Measurements from ENCODE around the gene GORASP1.

Gene GORASP1

DNA sequence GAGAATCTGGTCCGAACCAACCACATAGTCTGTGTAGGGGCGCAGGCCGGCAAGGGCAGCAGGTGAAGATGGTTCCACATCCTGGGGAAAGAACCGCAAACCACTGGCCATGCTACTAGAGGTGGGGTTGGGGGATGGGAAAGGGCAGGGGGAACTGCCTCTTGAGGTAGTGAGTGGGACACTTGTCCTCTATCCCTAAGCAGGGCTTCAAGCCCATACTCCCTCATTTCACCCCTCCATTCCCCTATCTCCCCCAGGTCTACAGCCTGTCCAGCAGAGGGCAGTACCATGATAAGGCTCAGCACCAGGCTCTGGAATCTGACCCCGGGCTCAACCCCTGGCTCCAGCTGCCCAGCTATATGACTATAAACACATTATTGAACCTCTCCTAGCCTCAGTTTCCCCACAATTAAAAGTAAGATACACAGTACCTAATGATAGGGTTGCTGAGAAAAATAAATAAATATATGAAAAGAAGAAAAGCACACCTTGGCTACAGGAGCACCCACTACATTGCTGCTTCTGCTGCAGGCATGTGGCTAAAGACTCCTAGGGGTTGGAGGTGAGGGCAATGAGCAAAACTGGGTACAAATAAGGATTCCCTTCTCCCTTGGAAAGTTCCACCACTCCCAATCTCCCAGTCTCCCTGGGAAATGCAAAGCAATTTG is 6.3 kb downstream of the GORASP1 start:
- no peaks in the 10 kb centered on the region for H3K9me3 ChIP-seq (ENCODE audit: control insufficient read depth, insufficient read depth, low read depth, low read length)
- POLR2A ChIA-PET = no interaction called here
- no peak overlapping the region for H3K27ac ChIP-seq (ENCODE audit: extremely low read depth, low read depth, low read length)
- CTCF ChIA-PET = interaction anchor here (0.7 to 2.4 kb wide), 4 partner anchors 22 to 191 kb away, joined by 3 to 11 read pairs (median 3); no protein-coding TSS in a partner anchor
- H3K36me3 ChIP-seq (ENCODE audit: control insufficient read depth in 2 of 2, insufficient read depth in 1 of 2, low read length in 2 of 2) = peaks cover 0 to 60% of the 10 kb centered on the region in 2 experiments; a peak in 1 of 3 replicates
- TF ChIP-seq SP7 (tag by site-specific recombination; IDR thresholded peaks at IDR 0.05) (no peak), TCF7L2 (IDR thresholded peaks at IDR 0.05; ENCODE audit: borderline replicate concordance, low read depth, low read length) (no peak), ZNF600 (tag by site-specific recombination; IDR thresholded peaks at IDR 0.05) (no peak), SP2 (tag by site-specific recombination; IDR thresholded peaks at IDR 0.05) (no peak), KLF8 (tag by site-specific recombination; IDR thresholded peaks at IDR 0.05) (no peak), ZNF248 (tag by site-specific recombination; IDR thresholded peaks at IDR 0.05) (no peak), ZNF654 (tag by site-specific recombination; IDR thresholded peaks at IDR 0.05; ENCODE audit: low read depth) (peak; percentile 45), ZBTB1 (tag by site-specific recombination; IDR thresholded peaks at IDR 0.05) (no peak), ZNF292 (tag by site-specific recombination; IDR thresholded peaks at IDR 0.05; ENCODE audit: borderline replicate concordance, low read depth) (no peak), ZNF211 (tag by site-specific recombination; IDR thresholded peaks at IDR 0.05; ENCODE audit: low read depth) (no peak), ZBTB8A (tag by site-specific recombination; IDR thresholded peaks at IDR 0.05) (no peak), ZBTB48 (tag by site-specific recombination; IDR thresholded peaks at IDR 0.05) (peak; percentile 76), ZNF658 (tag by site-specific recombination; IDR thresholded peaks at IDR 0.05) (no peak)
- TF ChIP-seq, protein P1, sequence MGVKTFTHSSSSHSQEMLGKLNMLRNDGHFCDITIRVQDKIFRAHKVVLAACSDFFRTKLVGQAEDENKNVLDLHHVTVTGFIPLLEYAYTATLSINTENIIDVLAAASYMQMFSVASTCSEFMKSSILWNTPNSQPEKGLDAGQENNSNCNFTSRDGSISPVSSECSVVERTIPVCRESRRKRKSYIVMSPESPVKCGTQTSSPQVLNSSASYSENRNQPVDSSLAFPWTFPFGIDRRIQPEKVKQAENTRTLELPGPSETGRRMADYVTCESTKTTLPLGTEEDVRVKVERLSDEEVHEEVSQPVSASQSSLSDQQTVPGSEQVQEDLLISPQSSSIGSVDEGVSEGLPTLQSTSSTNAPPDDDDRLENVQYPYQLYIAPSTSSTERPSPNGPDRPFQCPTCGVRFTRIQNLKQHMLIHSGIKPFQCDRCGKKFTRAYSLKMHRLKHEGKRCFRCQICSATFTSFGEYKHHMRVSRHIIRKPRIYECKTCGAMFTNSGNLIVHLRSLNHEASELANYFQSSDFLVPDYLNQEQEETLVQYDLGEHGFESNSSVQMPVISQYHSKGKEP (tag by site-specific recombination; IDR thresholded peaks at IDR 0.05) = no peak
- TF ChIP-seq, protein P2, sequence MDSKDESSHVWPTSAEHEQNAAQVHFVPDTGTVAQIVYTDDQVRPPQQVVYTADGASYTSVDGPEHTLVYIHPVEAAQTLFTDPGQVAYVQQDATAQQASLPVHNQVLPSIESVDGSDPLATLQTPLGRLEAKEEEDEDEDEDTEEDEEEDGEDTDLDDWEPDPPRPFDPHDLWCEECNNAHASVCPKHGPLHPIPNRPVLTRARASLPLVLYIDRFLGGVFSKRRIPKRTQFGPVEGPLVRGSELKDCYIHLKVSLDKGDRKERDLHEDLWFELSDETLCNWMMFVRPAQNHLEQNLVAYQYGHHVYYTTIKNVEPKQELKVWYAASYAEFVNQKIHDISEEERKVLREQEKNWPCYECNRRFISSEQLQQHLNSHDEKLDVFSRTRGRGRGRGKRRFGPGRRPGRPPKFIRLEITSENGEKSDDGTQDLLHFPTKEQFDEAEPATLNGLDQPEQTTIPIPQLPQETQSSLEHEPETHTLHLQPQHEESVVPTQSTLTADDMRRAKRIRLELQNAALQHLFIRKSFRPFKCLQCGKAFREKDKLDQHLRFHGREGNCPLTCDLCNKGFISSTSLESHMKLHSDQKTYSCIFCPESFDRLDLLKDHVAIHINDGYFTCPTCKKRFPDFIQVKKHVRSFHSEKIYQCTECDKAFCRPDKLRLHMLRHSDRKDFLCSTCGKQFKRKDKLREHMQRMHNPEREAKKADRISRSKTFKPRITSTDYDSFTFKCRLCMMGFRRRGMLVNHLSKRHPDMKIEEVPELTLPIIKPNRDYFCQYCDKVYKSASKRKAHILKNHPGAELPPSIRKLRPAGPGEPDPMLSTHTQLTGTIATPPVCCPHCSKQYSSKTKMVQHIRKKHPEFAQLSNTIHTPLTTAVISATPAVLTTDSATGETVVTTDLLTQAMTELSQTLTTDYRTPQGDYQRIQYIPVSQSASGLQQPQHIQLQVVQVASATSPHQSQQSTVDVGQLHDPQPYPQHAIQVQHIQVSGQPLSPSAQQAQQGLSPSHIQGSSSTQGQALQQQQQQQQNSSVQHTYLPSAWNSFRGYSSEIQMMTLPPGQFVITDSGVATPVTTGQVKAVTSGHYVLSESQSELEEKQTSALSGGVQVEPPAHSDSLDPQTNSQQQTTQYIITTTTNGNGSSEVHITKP (tag by site-specific recombination; IDR thresholded peaks at IDR 0.05) = peak; percentile 54
- TF ChIP-seq, protein P3, sequence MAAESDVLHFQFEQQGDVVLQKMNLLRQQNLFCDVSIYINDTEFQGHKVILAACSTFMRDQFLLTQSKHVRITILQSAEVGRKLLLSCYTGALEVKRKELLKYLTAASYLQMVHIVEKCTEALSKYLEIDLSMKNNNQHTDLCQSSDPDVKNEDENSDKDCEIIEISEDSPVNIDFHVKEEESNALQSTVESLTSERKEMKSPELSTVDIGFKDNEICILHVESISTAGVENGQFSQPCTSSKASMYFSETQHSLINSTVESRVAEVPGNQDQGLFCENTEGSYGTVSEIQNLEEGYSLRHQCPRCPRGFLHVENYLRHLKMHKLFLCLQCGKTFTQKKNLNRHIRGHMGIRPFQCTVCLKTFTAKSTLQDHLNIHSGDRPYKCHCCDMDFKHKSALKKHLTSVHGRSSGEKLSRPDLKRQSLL (tag by site-specific recombination; IDR thresholded peaks at IDR 0.05) = peak; percentile 61; the same call in 1 of the 2 replicates
- TF ChIP-seq, protein P4, sequence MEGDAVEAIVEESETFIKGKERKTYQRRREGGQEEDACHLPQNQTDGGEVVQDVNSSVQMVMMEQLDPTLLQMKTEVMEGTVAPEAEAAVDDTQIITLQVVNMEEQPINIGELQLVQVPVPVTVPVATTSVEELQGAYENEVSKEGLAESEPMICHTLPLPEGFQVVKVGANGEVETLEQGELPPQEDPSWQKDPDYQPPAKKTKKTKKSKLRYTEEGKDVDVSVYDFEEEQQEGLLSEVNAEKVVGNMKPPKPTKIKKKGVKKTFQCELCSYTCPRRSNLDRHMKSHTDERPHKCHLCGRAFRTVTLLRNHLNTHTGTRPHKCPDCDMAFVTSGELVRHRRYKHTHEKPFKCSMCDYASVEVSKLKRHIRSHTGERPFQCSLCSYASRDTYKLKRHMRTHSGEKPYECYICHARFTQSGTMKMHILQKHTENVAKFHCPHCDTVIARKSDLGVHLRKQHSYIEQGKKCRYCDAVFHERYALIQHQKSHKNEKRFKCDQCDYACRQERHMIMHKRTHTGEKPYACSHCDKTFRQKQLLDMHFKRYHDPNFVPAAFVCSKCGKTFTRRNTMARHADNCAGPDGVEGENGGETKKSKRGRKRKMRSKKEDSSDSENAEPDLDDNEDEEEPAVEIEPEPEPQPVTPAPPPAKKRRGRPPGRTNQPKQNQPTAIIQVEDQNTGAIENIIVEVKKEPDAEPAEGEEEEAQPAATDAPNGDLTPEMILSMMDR (tag by site-specific recombination; IDR thresholded peaks at IDR 0.05) = peak; percentile 31; the same call in 1 of the 2 replicates
- TF ChIP-seq, protein P5, sequence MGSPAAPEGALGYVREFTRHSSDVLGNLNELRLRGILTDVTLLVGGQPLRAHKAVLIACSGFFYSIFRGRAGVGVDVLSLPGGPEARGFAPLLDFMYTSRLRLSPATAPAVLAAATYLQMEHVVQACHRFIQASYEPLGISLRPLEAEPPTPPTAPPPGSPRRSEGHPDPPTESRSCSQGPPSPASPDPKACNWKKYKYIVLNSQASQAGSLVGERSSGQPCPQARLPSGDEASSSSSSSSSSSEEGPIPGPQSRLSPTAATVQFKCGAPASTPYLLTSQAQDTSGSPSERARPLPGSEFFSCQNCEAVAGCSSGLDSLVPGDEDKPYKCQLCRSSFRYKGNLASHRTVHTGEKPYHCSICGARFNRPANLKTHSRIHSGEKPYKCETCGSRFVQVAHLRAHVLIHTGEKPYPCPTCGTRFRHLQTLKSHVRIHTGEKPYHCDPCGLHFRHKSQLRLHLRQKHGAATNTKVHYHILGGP (tag by site-specific recombination; IDR thresholded peaks at IDR 0.05) = no peak
- H3K4me1 ChIP-seq (ENCODE audit: control insufficient read depth, insufficient read depth, low read length) = no peaks in the 10 kb centered on the region
- H3K4me3 ChIP-seq (ENCODE audit: low read depth, low read length) = no peak overlapping the region
